BE2C (cell line): ENCODE measurements around the gene PLOD3.

Experiments
- DNase-seq: peaks from one replicate; pipeline ENCODE4 v3.0.0-alpha.2; 2020
- H3K27me3 ChIP-seq: fragments of 250-450 bp; sonication (Bioruptor Pico); 2 replicates; pipeline ENCODE4 v1.5.1; 2020; ENCODE audit warnings: mild to moderate bottlenecking
- H3K36me3 ChIP-seq: fragments of 250-450 bp; sonication (Bioruptor Pico); 2 replicates; pipeline ENCODE4 v1.5.1; 2020; ENCODE audit warnings: mild to moderate bottlenecking
- H3K4me1 ChIP-seq: fragments of 250-450 bp; sonication (Bioruptor Pico); 2 replicates; pipeline ENCODE4 v1.5.1; 2020
- H3K4me3 ChIP-seq: 2 replicates; pipeline ENCODE4 v1.5.1; 2011; ENCODE audit warnings: low read depth, low read length
- H3K9me3 ChIP-seq: fragments of 250-450 bp; sonication (Bioruptor Pico); 2 replicates; pipeline ENCODE4 v1.5.1; 2020
- CTCF ChIP-seq: IDR thresholded peaks from 2 replicates; pipeline ENCODE4 v1.5.1; 2012; ENCODE audit warnings: mild to moderate bottlenecking, low read depth, low read length

The PLOD3 gene

GRCh38 chr7:101189109-101189508, 28.3 kb downstream of the PLOD3 start:
- Histone ChIP-seq H3K4me1 (no peaks in the 10 kb centered on the region), H3K36me3 (no peaks in the 10 kb centered on the region), H3K4me3 (no peak overlapping the region), H3K9me3 (no peaks in the 10 kb centered on the region), H3K27me3 (no peaks in the 10 kb centered on the region)
- no peak for TF ChIP-seq CTCF
- DNase-seq, result no peak

- no peak for DNase-seq
- H3K36me3 ChIP-seq, result no peaks in the 10 kb centered on the region
- TF ChIP-seq CTCF, result no peak
- H3K9me3 ChIP-seq, result no peaks in the 10 kb centered on the region
- H3K4me1 ChIP-seq, result peaks cover 2% of the 10 kb centered on the region; the same call in 1 of the 2 replicates
- H3K4me3 ChIP-seq, result no peak overlapping the region
- H3K27me3 ChIP-seq, result no peaks in the 10 kb centered on the region
Observed at GRCh38 chr7:101186844-101187428, 30.4 kb downstream of the PLOD3 start.

GRCh38 chr7:101186194-101186593, 31.2 kb downstream of the PLOD3 start:
- Histone ChIP-seq H3K4me3 (no peak overlapping the region), H3K27me3 (no peaks in the 10 kb centered on the region), H3K36me3 (no peaks in the 10 kb centered on the region), H3K9me3 (no peaks in the 10 kb centered on the region), H3K4me1 (peaks cover 3% of the 10 kb centered on the region; the same call in 1 of the 2 replicates)
- DNase-seq, result no peak
- no peak for TF ChIP-seq CTCF

- peaks cover 3% of the 10 kb centered on the region; the same call in 1 of the 2 replicates for H3K4me1 ChIP-seq
- H3K27me3 ChIP-seq, result peaks cover 6% of the 10 kb centered on the region
- no peaks in the 10 kb centered on the region for H3K36me3 ChIP-seq
- TF ChIP-seq CTCF, result no peak
- no peak overlapping the region for H3K4me3 ChIP-seq
- H3K9me3 ChIP-seq, result no peaks in the 10 kb centered on the region
- no peak for DNase-seq
Observed at GRCh38 chr7:101185258-101185839, 32.0 kb downstream of the PLOD3 start.

- Histone ChIP-seq H3K4me3 (peak within 1 kb of the TSS; percentile 33), H3K9me3 (no peaks in the 10 kb centered on the region), H3K4me1 (peaks cover 8% of the 10 kb centered on the region), H3K27me3 (peaks cover 15% of the 10 kb centered on the region), H3K36me3 (no peaks in the 10 kb centered on the region)
- DNase-seq, result no peak
- TF ChIP-seq CTCF, result no peak
Observed at GRCh38 chr7:101180130-101180755, 37.1 kb downstream of the PLOD3 start, which contains the start of gene NAT16. NAT16 (minus strand) TSS chr7:101180293; CDS start chr7:101174807, 5,486 bp downstream.

GRCh38 chr7:101179713-101180112, 37.7 kb downstream of the PLOD3 start:
- peak overlapping the region; percentile 33 for H3K4me3 ChIP-seq
- H3K9me3 ChIP-seq, result no peaks in the 10 kb centered on the region
- peaks cover 15% of the 10 kb centered on the region for H3K27me3 ChIP-seq
- H3K4me1 ChIP-seq, result peaks cover 8% of the 10 kb centered on the region
- no peak for DNase-seq
- H3K36me3 ChIP-seq, result no peaks in the 10 kb centered on the region
- no peak for TF ChIP-seq CTCF
